H9 (cell line): ENCODE results near the gene RNU6-9. TPM values are rescaled to one million over a fixed set of nuclear protein-coding genes. Genes with fewer than 3 reads are reported as not detected.

Experiments
- DNase-seq: peaks from one replicate; pipeline ENCODE4 v3.0.0-alpha.2; 2017
- H2AFZ ChIP-seq: one replicate; pipeline ENCODE4 v1.6.1; 2013; ENCODE audit warnings: mild to moderate bottlenecking, low read length, control low read depth, moderate library complexity
- H2AK5ac ChIP-seq: 2 replicates; pipeline ENCODE4 v1.6.1; 2013; ENCODE audit warnings: low read length, control low read depth, mixed read lengths; ENCODE audit not compliant: insufficient read length
- H2BK120ac ChIP-seq: one replicate; pipeline ENCODE4 v1.6.1; 2013; ENCODE audit warnings: low read depth, mild to moderate bottlenecking, low read length, control low read depth, inconsistent platforms; ENCODE audit not compliant: poor library complexity, severe bottlenecking
- H2BK12ac ChIP-seq: 2 replicates; pipeline ENCODE4 v1.6.1; 2013; ENCODE audit warnings: low read length, control low read depth, mixed read lengths, low read depth; ENCODE audit not compliant: insufficient read length
- H2BK15ac ChIP-seq: 2 replicates; pipeline ENCODE4 v1.6.1; 2013; ENCODE audit warnings: low read depth, low read length, control low read depth
- H2BK20ac ChIP-seq: one replicate; pipeline ENCODE4 v1.6.1; 2013; ENCODE audit warnings: low read depth, mild to moderate bottlenecking, low read length, control low read depth, inconsistent platforms; ENCODE audit not compliant: poor library complexity, severe bottlenecking
- H2BK5ac ChIP-seq: 2 replicates; pipeline ENCODE4 v1.6.1; 2013; ENCODE audit warnings: low read length, control low read depth, mixed read lengths; ENCODE audit not compliant: insufficient read length
- H3K14ac ChIP-seq: 2 replicates; pipeline ENCODE4 v1.6.1; 2013; ENCODE audit warnings: low read length, control low read depth; ENCODE audit not compliant: insufficient read depth
- H3K18ac ChIP-seq: 2 replicates; pipeline ENCODE4 v1.6.1; 2013; ENCODE audit warnings: low read depth, mild to moderate bottlenecking, mixed read lengths, low read length, control low read depth; ENCODE audit not compliant: insufficient read length
- H3K23ac ChIP-seq: 2 replicates; pipeline ENCODE4 v1.6.1; 2013; ENCODE audit warnings: low read length, control low read depth, mixed read lengths, low read depth; ENCODE audit not compliant: insufficient read length
- H3K23me2 ChIP-seq: 2 replicates; pipeline ENCODE4 v1.6.1; 2013; ENCODE audit warnings: low read depth, mild to moderate bottlenecking, mixed read lengths, low read length, control low read depth; ENCODE audit not compliant: insufficient read length, poor library complexity, severe bottlenecking
- H3K27ac ChIP-seq: 2 replicates; pipeline ENCODE4 v1.5.1; 2013; ENCODE audit warnings: low read length, control low read depth, mixed read lengths, low read depth; ENCODE audit not compliant: insufficient read length
- H3K27me3 ChIP-seq: 2 replicates; pipeline ENCODE4 v1.6.1; 2013; ENCODE audit warnings: low read length, control low read depth, inconsistent platforms; ENCODE audit not compliant: insufficient read depth
- H3K4ac ChIP-seq: 2 replicates; pipeline ENCODE4 v1.6.1; 2013; ENCODE audit warnings: low read depth, mild to moderate bottlenecking, control low read depth, inconsistent platforms, low read length, moderate library complexity
- H3K4me1 ChIP-seq: 2 replicates; pipeline ENCODE4 v1.6.1; 2013; ENCODE audit warnings: low read length, control low read depth, inconsistent platforms; ENCODE audit not compliant: insufficient read depth
- H3K4me2 ChIP-seq: 2 replicates; pipeline ENCODE4 v1.6.1; 2013; ENCODE audit warnings: low read length, control low read depth, mixed read lengths; ENCODE audit not compliant: insufficient read length, insufficient read depth
- H3K56ac ChIP-seq: 2 replicates; pipeline ENCODE4 v1.6.1; 2013; ENCODE audit warnings: low read depth, mild to moderate bottlenecking, mixed read lengths, low read length, control low read depth; ENCODE audit not compliant: insufficient read length
- H3K79me1 ChIP-seq: 2 replicates; pipeline ENCODE4 v1.6.1; 2013; ENCODE audit warnings: low read depth, mild to moderate bottlenecking, moderate library complexity, low read length, control low read depth, inconsistent platforms; ENCODE audit not compliant: insufficient read depth, poor library complexity, severe bottlenecking
- H3K79me2 ChIP-seq: 2 replicates; pipeline ENCODE4 v1.6.1; 2013; ENCODE audit warnings: low read length, control low read depth, inconsistent platforms; ENCODE audit not compliant: insufficient read depth
- H3K9ac ChIP-seq: 2 replicates; pipeline ENCODE4 v1.6.1; 2013; ENCODE audit warnings: low read length, control low read depth, mixed read lengths; ENCODE audit not compliant: insufficient read length; ENCODE audit errors: extremely low read depth
- H3K9me3 ChIP-seq: one replicate; pipeline ENCODE4 v1.6.1; 2013; ENCODE audit warnings: low read depth, low read length, inconsistent platforms; ENCODE audit not compliant: control insufficient read depth
- H3T11ph ChIP-seq: one replicate; pipeline ENCODE4 v1.6.1; 2013; ENCODE audit warnings: mild to moderate bottlenecking, low read length, control low read depth, inconsistent platforms
- H4K20me1 ChIP-seq: one replicate; pipeline ENCODE4 v1.6.1; 2013; ENCODE audit not compliant: control insufficient read depth, insufficient read length, insufficient read depth
- H4K5ac ChIP-seq: 2 replicates; pipeline ENCODE4 v1.6.1; 2013; ENCODE audit warnings: low read depth, mild to moderate bottlenecking, mixed read lengths, low read length, control low read depth; ENCODE audit not compliant: insufficient read length
- H4K8ac ChIP-seq: replicated peaks from 2 replicates; pipeline ENCODE4 v1.6.1; 2013; ENCODE audit warnings: low read length, control low read depth, mixed read lengths, low read depth; ENCODE audit not compliant: insufficient read length
- H4K91ac ChIP-seq: 2 replicates; pipeline ENCODE4 v1.6.1; 2013; ENCODE audit warnings: low read depth, mild to moderate bottlenecking, moderate library complexity, mixed read lengths, low read length, control low read depth; ENCODE audit not compliant: insufficient read length
- H3K27ac Mint-ChIP-seq, 3 experiments: 2 replicates in 2 of 3; 3 replicates in 1 of 3; pipeline ENCODE4 v1.8.0; 2020 to 2021; ENCODE audit warnings: mixed read lengths in 3 of 3, mild to moderate bottlenecking in 1 of 3, moderate library complexity in 1 of 3
- H3K27me3 Mint-ChIP-seq: 2 replicates; pipeline ENCODE4 v1.8.0; 2021; ENCODE audit warnings: low read depth, mild to moderate bottlenecking, moderate library complexity, mixed read lengths
- H3K36me3 Mint-ChIP-seq, 3 experiments: 2 replicates in 2 of 3; 3 replicates in 1 of 3; pipeline ENCODE4 v1.8.0; 2020 to 2021; ENCODE audit warnings: low read depth in 3 of 3, mixed read lengths in 3 of 3; ENCODE audit not compliant: insufficient read depth in 1 of 3
- H3K4me1 Mint-ChIP-seq, 2 experiments: 2 replicates each; pipeline ENCODE4 v1.8.0; 2020; ENCODE audit warnings: mixed read lengths in 2 of 2
- H3K4me3 Mint-ChIP-seq, 2 experiments: 2 replicates in 1 of 2; 3 replicates in 1 of 2; pipeline ENCODE4 v1.8.0; 2020 to 2021; ENCODE audit warnings: mild to moderate bottlenecking in 2 of 2, mixed read lengths in 2 of 2, moderate library complexity in 1 of 2
- H3K9me3 Mint-ChIP-seq, 2 experiments: 2 replicates in 1 of 2; 3 replicates in 1 of 2; pipeline ENCODE4 v1.8.0; 2020; ENCODE audit warnings: mild to moderate bottlenecking in 2 of 2, mixed read lengths in 2 of 2, moderate library complexity in 1 of 2
- CTCF ChIP-seq: fragments of 200-600 bp; sonication (generic); conservative IDR thresholded peaks from 3 replicates; pipeline ENCODE4 v1.8.0; 2021; ENCODE audit warnings: antibody characterized with exemption, mild to moderate bottlenecking
- WGBS: extraction: QIAGEN DNeasy Blood & Tissue Kit; methylation state at CpG from one replicate; pipeline ENCODE4 v1.1.7; 2013; ENCODE audit warnings: missing lambda C conversion rate, low lambda C conversion rate, mixed read lengths; ENCODE audit not compliant: insufficient read length; ENCODE audit errors: extremely low coverage; 5-methylcytosine and 5-hydroxymethylcytosine counted together
- total RNA-seq: library from RNA; stranded (reverse); gene quantifications from 2 replicates; pipeline ENCODE4 v1.2.1, GENCODE V29; 2021

RNU6-9 gene
- total RNA-seq, 1 experiment from 2014 or later: not detected

- no peak for TF ChIP-seq CTCF
- no peak overlapping the region for H2BK15ac ChIP-seq
- peak overlapping the region; percentile 51 for H3K4me2 ChIP-seq
- no peaks in the 10 kb centered on the region for H3K9me3 ChIP-seq
- no peak overlapping the region for H4K5ac ChIP-seq
- H3K56ac ChIP-seq: no peak overlapping the region
- H4K91ac ChIP-seq: no peak overlapping the region
- H3K79me1 ChIP-seq: no peaks in the 10 kb centered on the region
- H3K27me3 Mint-ChIP-seq: peaks cover 76% of the 10 kb centered on the region
- WGBS: no CpG with 5 or more reads among the region's 58 CpGs
- DNase-seq: no peak
- H2AFZ ChIP-seq: no peak overlapping the region
- peaks cover 14% of the 10 kb centered on the region for H3K23me2 ChIP-seq
- no peak overlapping the region for H3K27ac ChIP-seq
- no peak overlapping the region for H2BK120ac ChIP-seq
- no peak overlapping the region for H3K9ac ChIP-seq
- H3K4me1 ChIP-seq: no peaks in the 10 kb centered on the region
- no peak overlapping the region for H4K8ac ChIP-seq
- H3K27me3 ChIP-seq: peaks cover 19% of the 10 kb centered on the region; the same call in 1 of the 2 replicates
- H2BK20ac ChIP-seq: no peak overlapping the region
- H4K20me1 ChIP-seq: no peaks in the 10 kb centered on the region
- H2AK5ac ChIP-seq: no peak overlapping the region
- H3K4me3 Mint-ChIP-seq: peak overlapping the region in 1 of 2 experiments; percentile 73; a peak in 3 of 5 replicates
- no peak overlapping the region for H3K18ac ChIP-seq
- H3K4me1 Mint-ChIP-seq: peaks cover 5 to 8% of the 10 kb centered on the region in 2 experiments; a peak in 3 of 4 replicates
- no peak overlapping the region for H3T11ph ChIP-seq
- no peak overlapping the region for H3K4ac ChIP-seq
- H3K27ac Mint-ChIP-seq: no peak overlapping the region
- H2BK5ac ChIP-seq: no peak overlapping the region
- H3K14ac ChIP-seq: no peak overlapping the region; the same call in 1 of the 2 replicates
- peaks cover 0 to 2% (median 0%) of the 10 kb centered on the region in 3 experiments; a peak in 1 of 7 replicates for H3K36me3 Mint-ChIP-seq
- peaks cover 0 to 3% of the 10 kb centered on the region in 2 experiments; a peak in 2 of 5 replicates for H3K9me3 Mint-ChIP-seq
- no peak overlapping the region for H2BK12ac ChIP-seq
- H3K79me2 ChIP-seq: no peaks in the 10 kb centered on the region
- no peak overlapping the region for H3K23ac ChIP-seq
Observed at GRCh38 chr19:918481-919198, 25.4 kb downstream of the RNU6-9 start.
